NT2/D1 (cell line): ENCODE measurements around the gene TIAM2.

Experiments used
- DNase-seq: peaks from one replicate; pipeline ENCODE4 v3.0.0-alpha.2; 2011; ENCODE audit warnings: low read depth, low spot score
- H3K27me3 ChIP-seq: 2 replicates; pipeline ENCODE4 v1.6.0; 2011; ENCODE audit warnings: mild to moderate bottlenecking; ENCODE audit not compliant: insufficient read length, insufficient read depth
- H3K36me3 ChIP-seq: 2 replicates; pipeline ENCODE4 v1.6.1; 2011; ENCODE audit warnings: mild to moderate bottlenecking, low read length, mixed read lengths; ENCODE audit not compliant: insufficient read depth, insufficient read length
- H3K4me1 ChIP-seq: 2 replicates; pipeline ENCODE4 v1.5.1; 2011; ENCODE audit not compliant: insufficient read depth, insufficient read length
- H3K4me3 ChIP-seq: 2 replicates; pipeline ENCODE4 v1.5.1; 2011; ENCODE audit warnings: low read depth; ENCODE audit not compliant: insufficient read length
- H3K9ac ChIP-seq: 2 replicates; pipeline ENCODE4 v1.6.0; 2011; ENCODE audit warnings: low read depth; ENCODE audit not compliant: insufficient read length
- H3K9me3 ChIP-seq: 2 replicates; pipeline ENCODE4 v1.5.1; 2011; ENCODE audit warnings: mild to moderate bottlenecking, low read length; ENCODE audit not compliant: insufficient read depth
- SUZ12 ChIP-seq: IDR thresholded peaks from 2 replicates; pipeline ENCODE4 v1.6.1; 2011; ENCODE audit not compliant: insufficient read length, insufficient read depth; ENCODE audit errors: extremely low read depth
- YY1 ChIP-seq: IDR thresholded peaks from 2 replicates; pipeline ENCODE4 v1.6.1; 2011; ENCODE audit not compliant: insufficient read length, insufficient read depth
- ZNF274 ChIP-seq: IDR thresholded peaks from 2 replicates; pipeline ENCODE4 v1.6.1; 2011; ENCODE audit warnings: mild to moderate bottlenecking, low read depth, low read length

TIAM2 gene

DNA sequence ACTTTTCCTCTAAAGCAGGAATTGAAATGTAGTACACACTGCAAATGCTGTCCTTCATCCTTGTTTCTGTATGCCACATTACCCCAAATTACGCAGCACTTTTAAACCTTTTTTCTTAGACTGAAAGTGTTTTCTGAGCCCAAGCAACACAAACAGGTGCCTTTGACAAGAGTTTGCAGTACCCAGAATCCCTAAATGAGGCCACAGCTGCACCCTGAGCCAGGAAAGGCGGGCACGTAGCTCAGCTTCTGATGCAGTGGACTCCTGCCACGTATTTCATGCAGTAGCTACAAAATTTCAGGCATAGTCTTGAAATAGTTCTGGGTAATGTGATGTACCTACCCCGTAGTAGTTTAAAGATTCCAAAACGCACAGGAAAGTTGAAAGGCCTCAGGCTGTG, 237.7 kb downstream of the TIAM2 start:
- no peak overlapping the region for H3K9ac ChIP-seq
- peaks cover 10% of the 10 kb centered on the region for H3K36me3 ChIP-seq
- DNase-seq, result no peak
- H3K4me1 ChIP-seq, result no peaks in the 10 kb centered on the region
- H3K27me3 ChIP-seq, result no peaks in the 10 kb centered on the region
- H3K9me3 ChIP-seq, result peaks cover 13% of the 10 kb centered on the region; the same call in 1 of the 2 replicates
- H3K4me3 ChIP-seq, result no peak overlapping the region
- TF ChIP-seq YY1, result no peak
- no peak for TF ChIP-seq ZNF274
- TF ChIP-seq SUZ12, result no peak

GRCh38 chr6:155234167-155234566, 239.1 kb downstream of the TIAM2 start:
- Histone ChIP-seq H3K36me3 (peaks cover 6% of the 10 kb centered on the region), H3K27me3 (no peaks in the 10 kb centered on the region), H3K4me3 (no peak overlapping the region), H3K9me3 (peaks cover 26% of the 10 kb centered on the region; the same call in 1 of the 2 replicates), H3K4me1 (no peaks in the 10 kb centered on the region), H3K9ac (no peak overlapping the region)
- TF ChIP-seq YY1 (no peak), ZNF274 (no peak), SUZ12 (no peak)
- no peak for DNase-seq

DNA sequence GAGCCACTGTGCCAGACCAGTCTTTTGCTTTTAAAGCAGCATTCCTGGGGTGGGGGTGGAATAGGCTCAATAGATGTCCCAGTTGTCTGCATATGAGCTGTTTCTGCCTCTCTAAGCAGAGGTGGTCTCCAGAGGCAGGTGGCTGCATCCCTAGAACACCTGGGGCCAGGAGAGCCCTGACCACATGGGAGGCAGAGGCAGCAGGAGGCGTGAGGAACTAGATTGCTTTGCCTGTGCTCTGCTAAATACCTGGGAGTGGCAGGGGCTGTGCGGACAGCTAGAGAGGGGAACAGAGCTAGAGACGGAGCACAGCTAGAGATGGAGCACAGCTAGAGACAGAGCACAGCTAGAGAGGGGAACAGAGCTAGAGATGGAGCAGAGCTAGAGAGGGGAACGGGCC, 239.6 kb downstream of the TIAM2 start:
- H3K36me3 ChIP-seq, result peaks cover 4% of the 10 kb centered on the region
- no peaks in the 10 kb centered on the region for H3K4me1 ChIP-seq
- H3K4me3 ChIP-seq, result no peak overlapping the region
- no peak for DNase-seq
- H3K9ac ChIP-seq, result no peak overlapping the region
- peaks cover 26% of the 10 kb centered on the region; the same call in 1 of the 2 replicates for H3K9me3 ChIP-seq
- no peaks in the 10 kb centered on the region for H3K27me3 ChIP-seq
- TF ChIP-seq ZNF274 (no peak), YY1 (no peak), SUZ12 (no peak)

GRCh38 chr6:155235087-155235486, 240.0 kb downstream of the TIAM2 start:
- H3K4me3 ChIP-seq, result no peak overlapping the region
- no peak for TF ChIP-seq YY1
- no peak for TF ChIP-seq SUZ12
- H3K9ac ChIP-seq, result no peak overlapping the region
- H3K4me1 ChIP-seq, result no peaks in the 10 kb centered on the region
- peaks cover 8% of the 10 kb centered on the region for H3K36me3 ChIP-seq
- peaks cover 26% of the 10 kb centered on the region; the same call in 1 of the 2 replicates for H3K9me3 ChIP-seq
- H3K27me3 ChIP-seq, result no peaks in the 10 kb centered on the region
- no peak for DNase-seq

GRCh38 chr6:155237613-155238012, 242.5 kb downstream of the TIAM2 start:
- peaks cover 16% of the 10 kb centered on the region for H3K36me3 ChIP-seq
- no peaks in the 10 kb centered on the region for H3K27me3 ChIP-seq
- DNase-seq, result no peak
- H3K9me3 ChIP-seq, result peaks cover 26% of the 10 kb centered on the region; the same call in 1 of the 2 replicates
- no peak overlapping the region for H3K4me3 ChIP-seq
- TF ChIP-seq SUZ12, result no peak
- TF ChIP-seq YY1, result no peak
- TF ChIP-seq ZNF274, result no peak
- H3K4me1 ChIP-seq, result no peaks in the 10 kb centered on the region
- no peak overlapping the region for H3K9ac ChIP-seq

GRCh38 chr6:155240905-155241600, 245.9 kb downstream of the TIAM2 start:
- Histone ChIP-seq H3K4me3 (no peak overlapping the region), H3K36me3 (peaks cover 32% of the 10 kb centered on the region), H3K9ac (no peak overlapping the region), H3K9me3 (peaks cover 24% of the 10 kb centered on the region; the same call in 1 of the 2 replicates), H3K4me1 (no peaks in the 10 kb centered on the region), H3K27me3 (no peaks in the 10 kb centered on the region)
- DNase-seq, result no peak
- no peak for TF ChIP-seq ZNF274
- TF ChIP-seq SUZ12, result no peak
- no peak for TF ChIP-seq YY1

DNA sequence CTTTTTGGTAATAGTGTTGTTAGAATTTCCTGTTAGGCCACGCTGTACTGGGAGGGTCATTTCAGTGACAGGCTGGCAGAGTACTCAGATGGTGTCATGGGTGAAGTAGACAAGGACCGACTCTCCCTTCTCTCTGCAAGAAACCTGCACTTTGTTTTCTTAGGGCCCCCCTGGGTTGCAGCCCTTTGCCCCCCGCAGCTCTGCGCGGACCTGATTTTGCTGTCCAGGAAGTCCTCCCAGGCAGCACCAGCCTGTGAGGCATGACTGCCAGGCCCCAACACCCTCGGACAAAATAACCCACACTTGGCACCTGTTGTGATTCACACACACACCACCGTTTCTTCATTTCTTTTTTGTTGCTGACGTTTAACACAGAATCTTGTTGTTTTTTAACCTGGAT, 246.9 kb downstream of the TIAM2 start:
- Histone ChIP-seq H3K9ac (no peak overlapping the region), H3K4me1 (no peaks in the 10 kb centered on the region), H3K36me3 (peaks cover 40% of the 10 kb centered on the region), H3K27me3 (no peaks in the 10 kb centered on the region), H3K4me3 (no peak overlapping the region), H3K9me3 (peaks cover 22% of the 10 kb centered on the region; the same call in 1 of the 2 replicates)
- no peak for TF ChIP-seq YY1
- no peak for TF ChIP-seq SUZ12
- TF ChIP-seq ZNF274, result no peak
- no peak for DNase-seq
